HCT116 (cell line): Measurements from ENCODE around the gene CCHCR1. TPM values are rescaled to one million over a fixed set of nuclear protein-coding genes. Genes with fewer than 3 reads are reported as not detected.

Experiments
- ATAC-seq: fragments of 200-7000 bp; cut with Tn5 transposase; 2 replicates; pipeline ENCODE4 v1.9.1; 2020; ENCODE audit warnings: mild to moderate bottlenecking, moderate library complexity
- BruUV-seq: library from RNA; stranded (reverse); fragments of 400-500 nt; replicated peaks from 2 replicates; lab custom pipeline; 2021; lab: Mats Ljungman, UMichigan
- CTCF ChIA-PET: fragments of 300-600 bp; sonication (Branson Sonifier 250); formaldehyde crosslinking; loops from one replicate; lab custom pipeline; 2021; ENCODE audit warnings: antibody characterized with exemption; lab: Charles Lee
- POLR2A ChIA-PET: fragments of 300-600, 350-600 bp; sonication (Branson Sonifier 250); formaldehyde crosslinking; loops from one replicate; lab custom pipeline; 2021; ENCODE audit warnings: antibody characterized with exemption; lab: Charles Lee
- RAD21 ChIA-PET, 2 experiments: fragments of 300-600 bp; sonication (Branson Sonifier 250); formaldehyde crosslinking; loops; one replicate each; lab custom pipeline; 2023; ENCODE audit warnings: low total read pairs in 2 of 2; ENCODE audit not compliant: uncharacterized antibody in 2 of 2, unreplicated experiment in 2 of 2, low non-redundant PET in 1 of 2; lab: Charles Lee
- DNase-seq: peaks from one replicate; pipeline ENCODE4 v3.0.0-alpha.2; 2010; ENCODE audit warnings: low read depth, low spot score
- H2AFZ ChIP-seq: fragments of 200-600 bp; shearing (Covaris generic), sonication (generic); 2 replicates; pipeline ENCODE4 v1.6.1; 2017; ENCODE audit warnings: low read depth, mixed run types, mixed read lengths, antibody characterized with exemption, low read length; ENCODE audit not compliant: poor library complexity, severe bottlenecking
- H3K27ac ChIP-seq: 2 replicates; pipeline ENCODE4 v1.5.1; 2012; ENCODE audit warnings: low read depth, low read length
- H3K27me3 ChIP-seq: fragments of 200-600 bp; sonication (generic); 2 replicates; pipeline ENCODE4 v1.6.1; 2016; ENCODE audit warnings: mixed run types, low read length, mixed read lengths; ENCODE audit not compliant: insufficient read depth
- H3K36me3 ChIP-seq, 2 experiments: fragments of 200-500 bp in 1 of 2; fragments of 200-600 bp in 1 of 2; sonication (Bioruptor generic) in 1 of 2; sonication (generic) in 1 of 2; 2 replicates each; pipeline versions ENCODE4 v1.5.1 to v1.6.1; 2014 to 2016; ENCODE audit warnings: low read length in 2 of 2, inconsistent platforms in 1 of 2, mixed read lengths in 1 of 2, mixed run types in 1 of 2; ENCODE audit not compliant: insufficient read depth in 2 of 2, control insufficient read depth in 1 of 2
- H3K4me1 ChIP-seq, 2 experiments: fragments of 200-600 bp in 1 of 2; sonication (generic) in 1 of 2; 2 replicates each; pipeline versions ENCODE4 v1.5.1 to v1.6.1; 2012 to 2017; ENCODE audit warnings: low read length in 2 of 2, inconsistent platforms in 1 of 2, mild to moderate bottlenecking in 1 of 2, mixed read lengths in 1 of 2, mixed run types in 1 of 2, moderate library complexity in 1 of 2; ENCODE audit not compliant: insufficient read depth in 2 of 2, control insufficient read depth in 1 of 2
- H3K4me2 ChIP-seq: fragments of 200-600 bp; sonication (generic); 2 replicates; pipeline ENCODE4 v1.6.1; 2017; ENCODE audit warnings: mixed run types, low read length, mixed read lengths
- H3K4me3 ChIP-seq, 2 experiments: fragments of 200-600 bp in 1 of 2; sonication (generic) in 1 of 2; replicated peaks in 1 of 2; 2 replicates each; pipeline ENCODE4 v1.5.1; 2011 to 2016; ENCODE audit warnings: low read length in 2 of 2, control low read depth in 1 of 2, low read depth in 1 of 2, mild to moderate bottlenecking in 1 of 2, mixed read lengths in 1 of 2, mixed run types in 1 of 2
- H3K79me2 ChIP-seq: fragments of 200-600 bp; sonication (generic); 2 replicates; pipeline ENCODE4 v1.6.1; 2017; ENCODE audit warnings: mild to moderate bottlenecking, mixed run types, low read length, moderate library complexity, mixed read lengths; ENCODE audit not compliant: insufficient read depth
- H3K9ac ChIP-seq: fragments of 200-600 bp; sonication (generic); 2 replicates; pipeline ENCODE4 v1.6.1; 2016; ENCODE audit warnings: low read length, mixed read lengths
- H3K9me2 ChIP-seq: fragments of 200-600 bp; sonication (generic), shearing (Covaris generic); 2 replicates; pipeline ENCODE4 v1.6.1; 2017; ENCODE audit warnings: mixed run types, mild to moderate bottlenecking, moderate library complexity; ENCODE audit not compliant: insufficient read depth
- H3K9me3 ChIP-seq, 2 experiments: fragments of 200-500 bp in 1 of 2; fragments of 200-600 bp in 1 of 2; sonication (Bioruptor generic) in 1 of 2; sonication (generic) in 1 of 2; 2 replicates each; pipeline ENCODE4 v1.6.1; 2014 to 2017; ENCODE audit warnings: low read length in 2 of 2, mixed read lengths in 2 of 2, inconsistent platforms in 1 of 2, low read depth in 1 of 2, mild to moderate bottlenecking in 1 of 2, mixed run types in 1 of 2, moderate library complexity in 1 of 2; ENCODE audit not compliant: control insufficient read depth in 1 of 2, insufficient read depth in 1 of 2
- H4K20me1 ChIP-seq: fragments of 200-600 bp; sonication (generic), shearing (Covaris generic); 2 replicates; pipeline ENCODE4 v1.6.1; 2017; ENCODE audit warnings: mixed run types, mild to moderate bottlenecking, moderate library complexity; ENCODE audit not compliant: insufficient read depth
- CBX3 ChIP-seq: IDR thresholded peaks from 2 replicates; pipeline ENCODE4 v1.6.1; 2012; ENCODE audit warnings: low read depth
- ELF1 ChIP-seq: IDR thresholded peaks from 2 replicates; pipeline ENCODE4 v1.6.1; 2012; ENCODE audit warnings: low read depth, borderline replicate concordance
- EZH2phosphoT487 ChIP-seq: fragments of 200-600 bp; IDR thresholded peaks from 2 replicates; pipeline ENCODE4 v1.6.1; 2018; ENCODE audit warnings: antibody characterized with exemption, borderline replicate concordance
- FOSL1 ChIP-seq: IDR thresholded peaks from 2 replicates; pipeline ENCODE4 v1.6.1; 2012; ENCODE audit warnings: low read depth
- JUND ChIP-seq: IDR thresholded peaks from 2 replicates; pipeline ENCODE4 v1.6.1; 2012
- POLR2A ChIP-seq: IDR thresholded peaks from 2 replicates; pipeline ENCODE4 v1.7.0; 2011; ENCODE audit warnings: borderline replicate concordance; ENCODE audit not compliant: insufficient read depth, insufficient read length; ENCODE audit errors: extremely low read depth
- POLR2AphosphoS5 ChIP-seq: IDR thresholded peaks from 2 replicates; pipeline ENCODE4 v1.6.1; 2011; ENCODE audit warnings: mild to moderate bottlenecking, low read depth, low read length, moderate library complexity
- RAD21 ChIP-seq: IDR thresholded peaks from 2 replicates; pipeline ENCODE4 v1.6.1; 2012; ENCODE audit warnings: low read depth, mild to moderate bottlenecking
- SIN3A ChIP-seq: IDR thresholded peaks from 2 replicates; pipeline ENCODE4 v1.6.1; 2012; ENCODE audit warnings: low read depth
- SP1 ChIP-seq: IDR thresholded peaks from 2 replicates; pipeline ENCODE4 v1.6.1; 2012; ENCODE audit warnings: low read depth
- SRF ChIP-seq: IDR thresholded peaks from 2 replicates; pipeline ENCODE4 v1.6.1; 2012; ENCODE audit warnings: low read depth
- TCF7L2 ChIP-seq: IDR thresholded peaks from 2 replicates; pipeline ENCODE4 v1.7.0; 2011; ENCODE audit warnings: borderline replicate concordance, inconsistent platforms; ENCODE audit not compliant: insufficient read depth, insufficient read length; ENCODE audit errors: extremely low read depth
- ZNF274 ChIP-seq: fragments of 200-500 bp; sonication (Bioruptor generic); IDR thresholded peaks from 2 replicates; pipeline ENCODE4 v1.6.1; 2014; ENCODE audit warnings: mild to moderate bottlenecking, low read depth, low read length, inconsistent platforms
- intact Hi-C: fragments of 100-400 bp; cut with micrococcal nuclease; formaldehyde crosslinking; loops from 2 replicates; pipeline ENCODE4 v1.10.0; 2022
- total RNA-seq: library from RNA; stranded (reverse); gene quantifications from one replicate; pipeline ENCODE4 v1.2.1, GENCODE V29; 2021; ENCODE audit not compliant: unreplicated experiment
- TF ChIP-seq, protein P1 (sequence below): IDR thresholded peaks from 2 replicates; pipeline ENCODE4 v1.6.1; 2012
- TF ChIP-seq, protein P2 (sequence below), 3 experiments: fragments of 200-600 bp in 1 of 3; sonication (generic) in 1 of 3; IDR thresholded peaks in 2 of 3; conservative IDR thresholded peaks in 1 of 3; 2 replicates each; pipeline ENCODE4 v1.5.1; 2012 to 2017; ENCODE audit warnings: low read depth in 2 of 3, low read length in 2 of 3, antibody characterized with exemption in 1 of 3, borderline replicate concordance in 1 of 3, control low read depth in 1 of 3, mild to moderate bottlenecking in 1 of 3, mixed read lengths in 1 of 3, mixed run types in 1 of 3, moderate library complexity in 1 of 3; ENCODE audit not compliant: insufficient read depth in 1 of 3
- TF ChIP-seq, protein P3 (sequence below): IDR thresholded peaks from 2 replicates; pipeline ENCODE4 v1.6.1; 2011; ENCODE audit warnings: mild to moderate bottlenecking, low read length, moderate library complexity; ENCODE audit not compliant: insufficient replicate concordance; ENCODE audit errors: extremely low read depth

The CCHCR1 gene
- total RNA-seq, 1 experiment from 2014 or later, result 40.7 TPM

DNA sequence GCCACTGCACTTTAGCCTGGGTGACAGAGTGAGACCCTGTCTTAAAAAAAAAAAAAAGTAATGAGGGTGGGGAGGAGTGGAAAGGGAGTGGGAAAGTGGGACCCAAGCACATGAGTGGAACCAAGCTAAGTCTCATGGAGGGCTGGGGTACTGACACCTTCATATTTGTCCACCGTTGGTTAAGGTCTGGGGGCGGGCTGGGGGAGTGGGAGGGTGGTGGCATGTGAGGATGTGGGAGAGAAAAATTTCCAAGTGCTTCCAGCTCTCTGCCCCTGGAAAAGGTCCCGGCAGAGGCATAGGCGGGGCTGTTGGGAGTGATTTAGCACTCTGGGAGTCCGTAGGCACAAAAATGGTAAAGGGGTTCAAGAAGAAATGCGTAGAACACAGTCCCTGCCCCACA lies 24.8 kb downstream of the CCHCR1 start:
- no peaks in the 10 kb centered on the region for H4K20me1 ChIP-seq
- DNase-seq, result no peak
- no peaks in the 10 kb centered on the region for H3K9me3 ChIP-seq
- BruUV-seq, result no TSS peak
- no peak overlapping the region for H3K27ac ChIP-seq
- H3K36me3 ChIP-seq, result no peaks in the 10 kb centered on the region
- H3K4me3 ChIP-seq, result no peak overlapping the region
- CTCF ChIA-PET, result interaction anchor here (0.9 kb wide), 1 partner anchor 18 kb away, joined by 4 read pairs; the partner anchor contains the start of gene PSORS1C1
- no peak overlapping the region for H3K4me2 ChIP-seq
- POLR2A ChIA-PET, result no interaction called here
- no peak overlapping the region for H2AFZ ChIP-seq
- ATAC-seq, result no peak
- H3K4me1 ChIP-seq, result peaks cover 3 to 9% of the 10 kb centered on the region in 2 experiments; a peak in 3 of 4 replicates
- intact Hi-C loops, result no loop called here
- TF ChIP-seq, protein P1, sequence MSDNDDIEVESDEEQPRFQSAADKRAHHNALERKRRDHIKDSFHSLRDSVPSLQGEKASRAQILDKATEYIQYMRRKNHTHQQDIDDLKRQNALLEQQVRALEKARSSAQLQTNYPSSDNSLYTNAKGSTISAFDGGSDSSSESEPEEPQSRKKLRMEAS, result no peak
- TF ChIP-seq SRF (no peak), JUND (no peak), ELF1 (no peak), RAD21 (no peak), FOSL1 (no peak), SIN3A (no peak), EZH2phosphoT487 (no peak), POLR2AphosphoS5 (no peak), ZNF274 (no peak), CBX3 (no peak), POLR2A (no peak), TCF7L2 (no peak), SP1 (no peak)
- TF ChIP-seq, protein P2, sequence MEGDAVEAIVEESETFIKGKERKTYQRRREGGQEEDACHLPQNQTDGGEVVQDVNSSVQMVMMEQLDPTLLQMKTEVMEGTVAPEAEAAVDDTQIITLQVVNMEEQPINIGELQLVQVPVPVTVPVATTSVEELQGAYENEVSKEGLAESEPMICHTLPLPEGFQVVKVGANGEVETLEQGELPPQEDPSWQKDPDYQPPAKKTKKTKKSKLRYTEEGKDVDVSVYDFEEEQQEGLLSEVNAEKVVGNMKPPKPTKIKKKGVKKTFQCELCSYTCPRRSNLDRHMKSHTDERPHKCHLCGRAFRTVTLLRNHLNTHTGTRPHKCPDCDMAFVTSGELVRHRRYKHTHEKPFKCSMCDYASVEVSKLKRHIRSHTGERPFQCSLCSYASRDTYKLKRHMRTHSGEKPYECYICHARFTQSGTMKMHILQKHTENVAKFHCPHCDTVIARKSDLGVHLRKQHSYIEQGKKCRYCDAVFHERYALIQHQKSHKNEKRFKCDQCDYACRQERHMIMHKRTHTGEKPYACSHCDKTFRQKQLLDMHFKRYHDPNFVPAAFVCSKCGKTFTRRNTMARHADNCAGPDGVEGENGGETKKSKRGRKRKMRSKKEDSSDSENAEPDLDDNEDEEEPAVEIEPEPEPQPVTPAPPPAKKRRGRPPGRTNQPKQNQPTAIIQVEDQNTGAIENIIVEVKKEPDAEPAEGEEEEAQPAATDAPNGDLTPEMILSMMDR (IDR thresholded peaks at IDR 0.05 in 2 of 3, conservative IDR thresholded peaks at IDR 0.05 in 1 of 3; ENCODE audit: borderline replicate concordance in 1 of 3, insufficient read depth in 1 of 3, low read depth in 2 of 3, low read length in 2 of 3), result no peak
- TF ChIP-seq, protein P3, sequence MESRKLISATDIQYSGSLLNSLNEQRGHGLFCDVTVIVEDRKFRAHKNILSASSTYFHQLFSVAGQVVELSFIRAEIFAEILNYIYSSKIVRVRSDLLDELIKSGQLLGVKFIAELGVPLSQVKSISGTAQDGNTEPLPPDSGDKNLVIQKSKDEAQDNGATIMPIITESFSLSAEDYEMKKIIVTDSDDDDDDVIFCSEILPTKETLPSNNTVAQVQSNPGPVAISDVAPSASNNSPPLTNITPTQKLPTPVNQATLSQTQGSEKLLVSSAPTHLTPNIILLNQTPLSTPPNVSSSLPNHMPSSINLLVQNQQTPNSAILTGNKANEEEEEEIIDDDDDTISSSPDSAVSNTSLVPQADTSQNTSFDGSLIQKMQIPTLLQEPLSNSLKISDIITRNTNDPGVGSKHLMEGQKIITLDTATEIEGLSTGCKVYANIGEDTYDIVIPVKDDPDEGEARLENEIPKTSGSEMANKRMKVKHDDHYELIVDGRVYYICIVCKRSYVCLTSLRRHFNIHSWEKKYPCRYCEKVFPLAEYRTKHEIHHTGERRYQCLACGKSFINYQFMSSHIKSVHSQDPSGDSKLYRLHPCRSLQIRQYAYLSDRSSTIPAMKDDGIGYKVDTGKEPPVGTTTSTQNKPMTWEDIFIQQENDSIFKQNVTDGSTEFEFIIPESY, result no peak
- RAD21 ChIA-PET, result interaction anchor here in 1 of 2 experiments (0.7 kb wide), 1 partner anchor 20 kb away, joined by 6 read pairs; no protein-coding TSS in a partner anchor
- H3K79me2 ChIP-seq, result no peaks in the 10 kb centered on the region
- no peak overlapping the region for H3K9ac ChIP-seq
- no peaks in the 10 kb centered on the region for H3K9me2 ChIP-seq
- no peaks in the 10 kb centered on the region for H3K27me3 ChIP-seq
